Upper lobe of left lung (tissue), 4 donors: Measurements from ENCODE around the gene OPCML.

Source experiments
- CTCF ChIP-seq, 6 experiments: fragments of 450-650 bp in 4 of 6; fragments of 200-600 bp in 2 of 6; sonication (generic) in 2 of 6; IDR thresholded peaks; one replicate each; pipeline ENCODE4 v1.5.1; 2016 to 2019; ENCODE audit warnings: antibody characterized with exemption in 6 of 6
- EP300 ChIP-seq, 4 donors: sonication (generic); formaldehyde crosslinking; IDR thresholded peaks; one replicate each; pipeline ENCODE4 v1.5.1; 2017; ENCODE audit warnings: antibody characterized with exemption in 4 of 4, control low read depth in 2 of 4

GRCh38 chr11:133500936-133501335, 31.4 kb downstream of the OPCML start:
- TF ChIP-seq CTCF (IDR thresholded peaks at IDR 0.05): no peak
- TF ChIP-seq EP300 (IDR thresholded peaks at IDR 0.05): no peak
